ENCODE measurements around the gene MLLT6. TPM values are rescaled to one million over a fixed set of nuclear protein-coding genes. Genes with fewer than 3 reads are reported as not detected.

MLLT6 gene
- total RNA-seq, 4 donors from 2014 or later: 30.6 to 79.7 (median 35.1) TPM

DNA sequence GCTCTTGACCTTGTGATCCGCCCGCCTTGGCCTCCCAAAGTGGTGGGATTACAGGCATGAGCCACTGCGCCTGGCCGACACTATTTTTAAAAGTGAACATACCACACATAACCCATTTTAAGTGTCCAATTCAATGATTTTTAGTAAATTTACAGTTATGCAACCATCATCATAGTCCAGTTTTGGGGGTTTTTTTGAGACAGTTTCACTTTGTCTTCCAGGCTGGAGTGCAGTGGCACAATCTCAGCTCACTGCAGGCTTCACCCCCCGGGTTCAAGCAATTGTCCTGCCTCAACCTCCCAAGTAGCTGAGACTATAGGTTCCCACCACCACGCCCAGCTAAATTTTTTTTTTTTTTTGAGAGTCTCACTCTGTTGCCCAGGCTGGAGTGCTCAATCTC lies 27.3 kb upstream of the MLLT6 start:
- WGBS, 2 donors: 85 to 88% methylated on average over 6 of the region's 6 CpGs
- Histone ChIP-seq H3K4me1 (peaks cover 15 to 45% (median 26%) of the 10 kb centered on the region in 3 donors), H3K27me3 (peaks cover 0 to 34% (median 3%) of the 10 kb centered on the region in 4 donors), H3K27ac (no peak overlapping the region), H3K36me3 (no peaks in the 10 kb centered on the region), H3K9me3 (no peaks in the 10 kb centered on the region), H3K4me3 (no peak overlapping the region)
- no peak for DNase-seq
- TF ChIP-seq POLR2A (IDR thresholded peaks at IDR 0.05) (no peak), CTCF (IDR thresholded peaks at IDR 0.05) (no peak)
- intact Hi-C loops (cut with DNase I): loop anchor here (2.0 kb wide), 1 partner anchor 57 kb away; no protein-coding TSS in a partner anchor

- intact Hi-C loops (cut with DNase I): no loop called here
- H3K9me3 ChIP-seq: no peaks in the 10 kb centered on the region
- H3K36me3 ChIP-seq: no peaks in the 10 kb centered on the region
- peaks cover 0 to 2% (median 0%) of the 10 kb centered on the region in 4 donors for H3K27me3 ChIP-seq
- no peak overlapping the region for H3K27ac ChIP-seq
- TF ChIP-seq POLR2A (IDR thresholded peaks at IDR 0.05): no peak
- no peak for TF ChIP-seq CTCF (IDR thresholded peaks at IDR 0.05)
- H3K4me3 ChIP-seq: no peak overlapping the region
- peaks cover 3 to 17% (median 3%) of the 10 kb centered on the region in 3 donors for H3K4me1 ChIP-seq
- no peak for DNase-seq
- WGBS, 2 donors: 81 to 84% methylated on average over 3 of the region's 3 CpGs
Measured at GRCh38 chr17:38681096-38681495, 24.0 kb upstream of the MLLT6 start.

DNA sequence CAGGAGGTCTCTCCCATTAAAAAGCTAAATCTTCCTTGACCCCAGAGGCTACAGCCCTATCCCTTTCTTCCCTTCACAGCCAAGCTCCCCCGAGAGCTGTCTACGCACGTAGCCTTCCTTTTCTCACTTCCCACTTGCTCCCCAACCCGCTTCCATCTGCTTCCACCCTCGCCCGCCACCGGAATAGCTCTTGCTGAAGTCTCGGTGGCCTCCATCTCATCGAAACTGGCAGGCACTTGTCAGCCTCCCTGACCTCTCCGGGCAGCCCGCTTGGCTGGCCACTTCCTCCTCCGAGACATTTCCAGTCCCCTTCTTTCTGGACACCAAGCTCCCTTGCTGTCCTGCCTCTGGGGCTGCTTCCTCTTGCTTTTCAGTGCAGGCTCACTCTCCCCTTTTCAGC lies 19.6 kb upstream of the MLLT6 start:
- H3K27ac ChIP-seq: no peak overlapping the region
- WGBS, 2 donors: 77 to 81% methylated on average over 12 of the region's 12 CpGs
- DNase-seq: no peak

GRCh38 chr17:38687286-38687685 lies 17.8 kb upstream of the MLLT6 start:
- Histone ChIP-seq H3K27me3 (no peaks in the 10 kb centered on the region), H3K4me1 (no peaks in the 10 kb centered on the region), H3K36me3 (no peaks in the 10 kb centered on the region), H3K4me3 (no peak overlapping the region), H3K27ac (no peak overlapping the region), H3K9me3 (no peaks in the 10 kb centered on the region)
- intact Hi-C loops (cut with DNase I): no loop called here
- no peak for TF ChIP-seq POLR2A (IDR thresholded peaks at IDR 0.05)
- no peak for TF ChIP-seq CTCF (IDR thresholded peaks at IDR 0.05)
- no peak for DNase-seq
- WGBS, 2 donors: 64 to 74% methylated on average over 2 to 4 of the region's 5 CpGs

More for the DNA sequence above, 19.6 kb upstream of the MLLT6 start:
- H3K4me1 ChIP-seq: no peaks in the 10 kb centered on the region
- intact Hi-C loops (cut with DNase I): no loop called here
- no peaks in the 10 kb centered on the region for H3K27me3 ChIP-seq
- H3K9me3 ChIP-seq: no peaks in the 10 kb centered on the region
- H3K4me3 ChIP-seq: no peak overlapping the region
- H3K36me3 ChIP-seq: no peaks in the 10 kb centered on the region
- TF ChIP-seq CTCF (IDR thresholded peaks at IDR 0.05) (no peak), POLR2A (IDR thresholded peaks at IDR 0.05) (no peak)

DNA sequence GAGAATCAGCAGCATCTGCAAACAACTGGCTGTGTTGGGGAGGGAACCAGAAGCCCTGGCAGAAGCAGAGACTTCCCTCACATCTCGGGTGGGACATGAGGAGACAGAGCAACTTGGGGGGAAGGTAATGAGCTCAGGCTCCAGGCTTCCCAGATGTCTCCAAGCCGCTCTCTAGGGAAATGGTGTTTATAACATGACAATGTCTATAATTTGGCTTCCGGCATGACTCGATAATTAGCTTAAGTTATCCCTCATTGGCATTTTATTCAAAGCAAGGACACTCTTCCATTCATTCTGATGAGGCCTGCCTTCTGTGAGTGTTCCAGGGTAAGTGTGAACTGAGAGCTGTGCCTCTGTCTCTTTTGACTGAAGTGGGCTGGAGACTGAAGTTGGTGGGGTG lies 14.7 kb upstream of the MLLT6 start:
- Histone ChIP-seq H3K27me3 (no peaks in the 10 kb centered on the region), H3K36me3 (no peaks in the 10 kb centered on the region), H3K4me3 (no peak overlapping the region), H3K4me1 (peaks cover 0 to 18% (median 11%) of the 10 kb centered on the region in 3 donors), H3K9me3 (no peaks in the 10 kb centered on the region), H3K27ac (no peak overlapping the region)
- no peak for DNase-seq
- WGBS, 2 donors: 89 to 96% methylated on average over 3 to 4 of the region's 4 CpGs
- intact Hi-C loops (cut with DNase I): no loop called here
- TF ChIP-seq CTCF (IDR thresholded peaks at IDR 0.05) (no peak), POLR2A (IDR thresholded peaks at IDR 0.05) (no peak)
